HEK293 (cell line): ENCODE data around the gene HGS.

Experiments used
- CTCF ChIA-PET: fragments of 350-600 bp; formaldehyde crosslinking; extraction: SDS; loops from one replicate; lab custom pipeline; 2021; ENCODE audit warnings: antibody characterized with exemption; lab: Yijun Ruan, JAX
- POLR2A ChIA-PET: fragments of 300-600 bp; formaldehyde crosslinking; extraction: SDS; loops from one replicate; lab custom pipeline; 2020; ENCODE audit warnings: antibody characterized with exemption, inconsistent platforms; lab: Yijun Ruan, JAX
- H3K27ac ChIP-seq: fragments of 200-500 bp; sonication (Bioruptor generic); 2 replicates; pipeline ENCODE4 v1.5.1; 2014; ENCODE audit warnings: low read depth, low read length, control low read depth, inconsistent platforms; ENCODE audit errors: extremely low read depth
- H3K36me3 ChIP-seq, 2 experiments: fragments of 200-500 bp in 1 of 2; sonication (Bioruptor generic) in 1 of 2; 1 replicate in 1 of 2; 2 replicates in 1 of 2; pipeline ENCODE4 v1.5.1; 2014 to 2017; ENCODE audit warnings: inconsistent platforms in 2 of 2, low read length in 2 of 2; ENCODE audit not compliant: control insufficient read depth in 2 of 2, insufficient read depth in 1 of 2
- H3K4me1 ChIP-seq: fragments of 200-500 bp; sonication (Bioruptor generic); 2 replicates; pipeline ENCODE4 v1.5.1; 2014; ENCODE audit warnings: mild to moderate bottlenecking, low read length, inconsistent platforms; ENCODE audit not compliant: control insufficient read depth, insufficient read depth
- H3K4me3 ChIP-seq: 2 replicates; pipeline ENCODE4 v1.5.1; 2011; ENCODE audit warnings: low read depth, mild to moderate bottlenecking, control low read depth, low read length, moderate library complexity
- H3K9me3 ChIP-seq: fragments of 200-500 bp; sonication (Bioruptor generic); 2 replicates; pipeline ENCODE4 v1.5.1; 2014; ENCODE audit warnings: low read depth, low read length, inconsistent platforms; ENCODE audit not compliant: control insufficient read depth, insufficient read depth
- KLF1 ChIP-seq: fragments of 450-650 bp; formaldehyde crosslinking; IDR thresholded peaks from 2 replicates; pipeline ENCODE4 v1.5.1; 2016; ENCODE audit warnings: missing biosample characterization, missing genetic modification characterization
- KLF8 ChIP-seq: fragments of 450-650 bp; formaldehyde crosslinking; IDR thresholded peaks from 2 replicates; pipeline ENCODE4 v1.5.1; 2016; ENCODE audit warnings: missing biosample characterization, missing genetic modification characterization
- MYNN ChIP-seq: fragments of 450-650 bp; formaldehyde crosslinking; IDR thresholded peaks from 2 replicates; pipeline ENCODE4 v1.5.1; 2016; ENCODE audit warnings: missing biosample characterization, missing genetic modification characterization, borderline replicate concordance
- ZNF16 ChIP-seq: fragments of 450-650 bp; formaldehyde crosslinking; IDR thresholded peaks from 2 replicates; pipeline ENCODE4 v1.5.1; 2016; ENCODE audit warnings: low read depth, missing biosample characterization, missing genetic modification characterization
- ZNF354C ChIP-seq: fragments of 450-650 bp; formaldehyde crosslinking; IDR thresholded peaks from 2 replicates; pipeline ENCODE4 v1.5.1; 2016; ENCODE audit warnings: missing biosample characterization, missing genetic modification characterization, low read depth, borderline replicate concordance
- ZNF391 ChIP-seq: fragments of 450-650 bp; formaldehyde crosslinking; IDR thresholded peaks from 2 replicates; pipeline ENCODE4 v1.5.1; 2016; ENCODE audit warnings: low read depth, missing biosample characterization, missing genetic modification characterization, borderline replicate concordance
- ZNF670 ChIP-seq: fragments of 450-650 bp; formaldehyde crosslinking; IDR thresholded peaks from 2 replicates; pipeline ENCODE4 v1.5.1; 2016; ENCODE audit warnings: missing biosample characterization, missing genetic modification characterization, low read depth
- ZNF747 ChIP-seq: fragments of 450-650 bp; formaldehyde crosslinking; IDR thresholded peaks from 2 replicates; pipeline ENCODE4 v1.5.1; 2016; ENCODE audit warnings: missing biosample characterization, missing genetic modification characterization
- ZNF777 ChIP-seq: fragments of 450-650 bp; formaldehyde crosslinking; IDR thresholded peaks from 2 replicates; pipeline ENCODE4 v1.5.1; 2017; ENCODE audit warnings: missing biosample characterization, missing genetic modification characterization, borderline replicate concordance
- TF ChIP-seq, protein P1 (sequence below): fragments of 450-650 bp; IDR thresholded peaks from 2 replicates; pipeline ENCODE4 v1.5.1; 2018; ENCODE audit warnings: missing biosample characterization, missing genetic modification characterization
- TF ChIP-seq, protein P2 (sequence below): fragments of 450-650 bp; formaldehyde crosslinking; IDR thresholded peaks from 2 replicates; pipeline ENCODE4 v1.5.1; 2016; ENCODE audit warnings: missing biosample characterization, missing genetic modification characterization
- TF ChIP-seq, protein P3 (sequence below): fragments of 450-650 bp; formaldehyde crosslinking; IDR thresholded peaks from 2 replicates; pipeline ENCODE4; 2016; ENCODE audit warnings: missing biosample characterization, missing genetic modification characterization
- TF ChIP-seq, protein P4 (sequence below): fragments of 450-650 bp; formaldehyde crosslinking; conservative IDR thresholded peaks from 2 replicates; pipeline ENCODE4 v1.5.1; 2016; ENCODE audit warnings: low read depth, missing biosample characterization, missing genetic modification characterization
- TF ChIP-seq, protein P5 (sequence below): fragments of 450-650 bp; formaldehyde crosslinking; IDR thresholded peaks from 2 replicates; pipeline ENCODE4 v1.5.0; 2017; ENCODE audit warnings: missing biosample characterization, missing genetic modification characterization, borderline replicate concordance

HGS gene

DNA sequence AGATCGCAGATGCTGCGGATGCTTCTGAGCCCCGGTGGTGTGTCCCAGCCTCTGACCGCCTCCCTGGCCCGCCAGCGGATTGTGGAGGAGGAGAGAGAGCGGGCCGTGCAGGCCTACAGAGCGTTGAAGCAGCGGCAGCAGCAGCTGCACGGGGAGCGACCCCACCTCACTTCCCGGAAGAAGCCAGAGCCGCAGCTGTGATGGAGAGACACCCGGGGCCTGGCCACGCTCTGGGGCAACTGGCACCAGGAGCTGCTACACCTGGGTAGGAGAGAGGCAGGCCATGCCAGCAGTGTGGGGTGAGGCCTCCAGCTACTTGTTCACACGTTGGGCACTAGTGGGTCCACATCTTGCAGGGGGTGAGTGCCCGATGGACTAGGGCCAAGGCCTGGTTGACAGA lies 11.3 kb upstream of the HGS start:
- H3K4me3 ChIP-seq = no peak overlapping the region
- CTCF ChIA-PET = interaction anchor here (0.6 to 0.9 kb wide), 2 partner anchors 11 to 14 kb away, joined by 3 to 7 read pairs; partner anchors contain the start of genes ARL16 and HGS
- peaks cover 4% of the 10 kb centered on the region; the same call in 1 of the 2 replicates for H3K4me1 ChIP-seq
- H3K27ac ChIP-seq = no peak overlapping the region
- peaks cover 47 to 76% of the 10 kb centered on the region in 2 experiments; a peak in 2 of 3 replicates for H3K36me3 ChIP-seq
- no peaks in the 10 kb centered on the region for H3K9me3 ChIP-seq
- TF ChIP-seq ZNF354C (tag by site-specific recombination) (no peak), ZNF777 (no peak), ZNF16 (tag by site-specific recombination) (no peak), KLF8 (no peak), ZNF747 (tag by site-specific recombination) (no peak), KLF1 (tag by site-specific recombination) (no peak), ZNF391 (tag by site-specific recombination) (no peak), ZNF670 (tag by site-specific recombination) (no peak), MYNN (tag by site-specific recombination) (no peak)
- TF ChIP-seq, protein P1, sequence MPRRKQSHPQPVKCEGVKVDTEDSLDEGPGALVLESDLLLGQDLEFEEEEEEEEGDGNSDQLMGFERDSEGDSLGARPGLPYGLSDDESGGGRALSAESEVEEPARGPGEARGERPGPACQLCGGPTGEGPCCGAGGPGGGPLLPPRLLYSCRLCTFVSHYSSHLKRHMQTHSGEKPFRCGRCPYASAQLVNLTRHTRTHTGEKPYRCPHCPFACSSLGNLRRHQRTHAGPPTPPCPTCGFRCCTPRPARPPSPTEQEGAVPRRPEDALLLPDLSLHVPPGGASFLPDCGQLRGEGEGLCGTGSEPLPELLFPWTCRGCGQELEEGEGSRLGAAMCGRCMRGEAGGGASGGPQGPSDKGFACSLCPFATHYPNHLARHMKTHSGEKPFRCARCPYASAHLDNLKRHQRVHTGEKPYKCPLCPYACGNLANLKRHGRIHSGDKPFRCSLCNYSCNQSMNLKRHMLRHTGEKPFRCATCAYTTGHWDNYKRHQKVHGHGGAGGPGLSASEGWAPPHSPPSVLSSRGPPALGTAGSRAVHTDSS (tag by site-specific recombination) = no peak
- TF ChIP-seq, protein P2, sequence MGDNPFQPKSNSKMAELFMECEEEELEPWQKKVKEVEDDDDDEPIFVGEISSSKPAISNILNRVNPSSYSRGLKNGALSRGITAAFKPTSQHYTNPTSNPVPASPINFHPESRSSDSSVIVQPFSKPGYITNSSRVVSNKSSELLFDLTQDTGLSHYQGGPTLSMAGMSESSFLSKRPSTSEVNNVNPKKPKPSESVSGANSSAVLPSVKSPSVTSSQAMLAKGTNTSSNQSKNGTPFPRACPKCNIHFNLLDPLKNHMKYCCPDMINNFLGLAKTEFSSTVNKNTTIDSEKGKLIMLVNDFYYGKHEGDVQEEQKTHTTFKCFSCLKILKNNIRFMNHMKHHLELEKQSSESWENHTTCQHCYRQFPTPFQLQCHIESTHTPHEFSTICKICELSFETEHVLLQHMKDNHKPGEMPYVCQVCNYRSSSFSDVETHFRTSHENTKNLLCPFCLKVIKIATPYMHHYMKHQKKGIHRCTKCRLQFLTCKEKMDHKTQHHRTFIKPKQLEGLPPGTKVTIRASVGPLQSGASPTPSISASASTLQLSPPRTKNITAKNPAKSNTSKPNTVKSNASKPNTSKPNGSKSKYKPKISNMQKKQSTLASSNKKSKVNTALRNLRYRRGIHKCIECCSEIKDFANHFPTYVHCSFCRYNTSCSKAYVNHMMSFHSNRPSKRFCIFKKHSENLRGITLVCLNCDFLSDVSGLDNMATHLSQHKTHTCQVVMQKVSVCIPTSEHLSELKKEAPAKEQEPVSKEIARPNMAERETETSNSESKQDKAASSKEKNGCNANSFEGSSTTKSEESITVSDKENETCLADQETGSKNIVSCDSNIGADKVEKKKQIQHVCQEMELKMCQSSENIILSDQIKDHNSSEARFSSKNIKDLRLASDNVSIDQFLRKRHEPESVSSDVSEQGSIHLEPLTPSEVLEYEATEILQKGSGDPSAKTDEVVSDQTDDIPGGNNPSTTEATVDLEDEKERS (tag by site-specific recombination) = no peak
- TF ChIP-seq, protein P3, sequence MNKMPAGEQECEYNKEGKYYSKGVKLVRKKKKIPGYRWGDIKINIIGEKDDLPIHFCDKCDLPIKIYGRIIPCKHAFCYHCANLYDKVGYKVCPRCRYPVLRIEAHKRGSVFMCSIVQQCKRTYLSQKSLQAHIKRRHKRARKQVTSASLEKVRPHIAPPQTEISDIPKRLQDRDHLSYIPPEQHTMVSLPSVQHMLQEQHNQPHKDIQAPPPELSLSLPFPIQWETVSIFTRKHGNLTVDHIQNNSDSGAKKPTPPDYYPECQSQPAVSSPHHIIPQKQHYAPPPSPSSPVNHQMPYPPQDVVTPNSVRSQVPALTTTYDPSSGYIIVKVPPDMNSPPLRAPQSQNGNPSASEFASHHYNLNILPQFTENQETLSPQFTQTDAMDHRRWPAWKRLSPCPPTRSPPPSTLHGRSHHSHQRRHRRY = no peak
- TF ChIP-seq, protein P4, sequence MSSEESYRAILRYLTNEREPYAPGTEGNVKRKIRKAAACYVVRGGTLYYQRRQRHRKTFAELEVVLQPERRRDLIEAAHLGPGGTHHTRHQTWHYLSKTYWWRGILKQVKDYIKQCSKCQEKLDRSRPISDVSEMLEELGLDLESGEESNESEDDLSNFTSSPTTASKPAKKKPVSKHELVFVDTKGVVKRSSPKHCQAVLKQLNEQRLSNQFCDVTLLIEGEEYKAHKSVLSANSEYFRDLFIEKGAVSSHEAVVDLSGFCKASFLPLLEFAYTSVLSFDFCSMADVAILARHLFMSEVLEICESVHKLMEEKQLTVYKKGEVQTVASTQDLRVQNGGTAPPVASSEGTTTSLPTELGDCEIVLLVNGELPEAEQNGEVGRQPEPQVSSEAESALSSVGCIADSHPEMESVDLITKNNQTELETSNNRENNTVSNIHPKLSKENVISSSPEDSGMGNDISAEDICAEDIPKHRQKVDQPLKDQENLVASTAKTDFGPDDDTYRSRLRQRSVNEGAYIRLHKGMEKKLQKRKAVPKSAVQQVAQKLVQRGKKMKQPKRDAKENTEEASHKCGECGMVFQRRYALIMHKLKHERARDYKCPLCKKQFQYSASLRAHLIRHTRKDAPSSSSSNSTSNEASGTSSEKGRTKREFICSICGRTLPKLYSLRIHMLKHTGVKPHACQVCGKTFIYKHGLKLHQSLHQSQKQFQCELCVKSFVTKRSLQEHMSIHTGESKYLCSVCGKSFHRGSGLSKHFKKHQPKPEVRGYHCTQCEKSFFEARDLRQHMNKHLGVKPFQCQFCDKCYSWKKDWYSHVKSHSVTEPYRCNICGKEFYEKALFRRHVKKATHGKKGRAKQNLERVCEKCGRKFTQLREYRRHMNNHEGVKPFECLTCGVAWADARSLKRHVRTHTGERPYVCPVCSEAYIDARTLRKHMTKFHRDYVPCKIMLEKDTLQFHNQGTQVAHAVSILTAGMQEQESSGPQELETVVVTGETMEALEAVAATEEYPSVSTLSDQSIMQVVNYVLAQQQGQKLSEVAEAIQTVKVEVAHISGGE (tag by site-specific recombination) = no peak
- TF ChIP-seq, protein P5, sequence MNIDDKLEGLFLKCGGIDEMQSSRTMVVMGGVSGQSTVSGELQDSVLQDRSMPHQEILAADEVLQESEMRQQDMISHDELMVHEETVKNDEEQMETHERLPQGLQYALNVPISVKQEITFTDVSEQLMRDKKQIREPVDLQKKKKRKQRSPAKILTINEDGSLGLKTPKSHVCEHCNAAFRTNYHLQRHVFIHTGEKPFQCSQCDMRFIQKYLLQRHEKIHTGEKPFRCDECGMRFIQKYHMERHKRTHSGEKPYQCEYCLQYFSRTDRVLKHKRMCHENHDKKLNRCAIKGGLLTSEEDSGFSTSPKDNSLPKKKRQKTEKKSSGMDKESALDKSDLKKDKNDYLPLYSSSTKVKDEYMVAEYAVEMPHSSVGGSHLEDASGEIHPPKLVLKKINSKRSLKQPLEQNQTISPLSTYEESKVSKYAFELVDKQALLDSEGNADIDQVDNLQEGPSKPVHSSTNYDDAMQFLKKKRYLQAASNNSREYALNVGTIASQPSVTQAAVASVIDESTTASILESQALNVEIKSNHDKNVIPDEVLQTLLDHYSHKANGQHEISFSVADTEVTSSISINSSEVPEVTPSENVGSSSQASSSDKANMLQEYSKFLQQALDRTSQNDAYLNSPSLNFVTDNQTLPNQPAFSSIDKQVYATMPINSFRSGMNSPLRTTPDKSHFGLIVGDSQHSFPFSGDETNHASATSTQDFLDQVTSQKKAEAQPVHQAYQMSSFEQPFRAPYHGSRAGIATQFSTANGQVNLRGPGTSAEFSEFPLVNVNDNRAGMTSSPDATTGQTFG = no peak
- TF ChIP-seq, all 188 proteins: peak for 0
- POLR2A ChIA-PET = interaction anchor here (0.6 to 3.0 kb wide), 3 partner anchors 10 to 38 kb away, joined by 3 to 16 read pairs (median 3); partner anchors contain the start of genes ARL16 and HGS
